ENCODE data around the gene THAP10. TPM values are rescaled to one million over a fixed set of nuclear protein-coding genes. Genes with fewer than 3 reads are reported as not detected.

The THAP10 gene
- total RNA-seq, 6 experiments from 2014 or later: 0.83 to 2.8 (median 1.4) TPM

- ATAC-seq (peak; percentile 65 to 79 (median 74)), DNase-seq (peak in 2 of 3 donors; percentile 57 to 59)
- Histone ChIP-seq H3K27ac (peak within 1 kb of the TSS in 2 of 3 donors; percentile 29 to 39), H3K36me3 (no peaks in the 10 kb centered on the region), H3K9me3 (no peaks in the 10 kb centered on the region), H3K27me3 (no peaks in the 10 kb centered on the region), H3K4me3 (peak within 1 kb of the TSS; percentile 46 to 67 (median 53)), H3K4me1 (peaks cover 0 to 3% (median 0%) of the 10 kb centered on the region in 4 donors)
- intact Hi-C loops (cut with DNase I): no loop called here
- WGBS (ENCODE audit: insufficient coverage, low coverage, low lambda C conversion rate, missing lambda C conversion rate): 1% methylated on average over 25 of the region's 78 CpGs
- TF ChIP-seq CTCF (IDR thresholded peaks at IDR 0.05) (no peak), POLR2A (IDR thresholded peaks at IDR 0.05) (peak; percentile 64)
Measured at GRCh38 chr15:70853973-70854665, 38.1 kb downstream of the THAP10 start, which contains the start of gene LARP6. Gene LARP6, minus strand, starts transcription at chr15:70854157. Its CDS starts 69 bp downstream, at chr15:70854088.

- no peaks in the 10 kb centered on the region for H3K9me3 ChIP-seq
- intact Hi-C loops (cut with DNase I): no loop called here
- peak overlapping the region; percentile 46 to 67 (median 53) for H3K4me3 ChIP-seq
- DNase-seq: peak in 1 of 3 donors; percentile 21
- H3K27me3 ChIP-seq: no peaks in the 10 kb centered on the region
- H3K36me3 ChIP-seq: no peaks in the 10 kb centered on the region
- ATAC-seq: peak; percentile 8 to 59 (median 38)
- peak overlapping the region in 2 of 3 donors; percentile 29 to 39 for H3K27ac ChIP-seq
- peaks cover 0 to 3% (median 0%) of the 10 kb centered on the region in 4 donors for H3K4me1 ChIP-seq
- no peak for TF ChIP-seq CTCF (IDR thresholded peaks at IDR 0.05)
- no peak for TF ChIP-seq POLR2A (IDR thresholded peaks at IDR 0.05)
- 42% methylated on average over 18 of the region's 54 CpGs for WGBS (ENCODE audit: insufficient coverage, low coverage, low lambda C conversion rate, missing lambda C conversion rate)
Measured at GRCh38 chr15:70853318-70853972, 38.8 kb downstream of the THAP10 start.

- no peak for ATAC-seq
- H3K9me3 ChIP-seq: no peaks in the 10 kb centered on the region
- no peaks in the 10 kb centered on the region for H3K27me3 ChIP-seq
- H3K27ac ChIP-seq: no peak overlapping the region
- intact Hi-C loops (cut with DNase I): no loop called here
- 55% methylated on average over 8 of the region's 11 CpGs for WGBS (ENCODE audit: insufficient coverage, low coverage, low lambda C conversion rate, missing lambda C conversion rate)
- H3K4me3 ChIP-seq: peak overlapping the region in 2 of 3 donors; percentile 53 to 67
- DNase-seq: no peak
- H3K36me3 ChIP-seq: no peaks in the 10 kb centered on the region
- H3K4me1 ChIP-seq: peaks cover 0 to 3% (median 0%) of the 10 kb centered on the region in 4 donors
- TF ChIP-seq POLR2A (IDR thresholded peaks at IDR 0.05) (no peak), CTCF (IDR thresholded peaks at IDR 0.05) (no peak)
Measured at GRCh38 chr15:70852501-70853317, 39.5 kb downstream of the THAP10 start.

- WGBS (ENCODE audit: insufficient coverage, low coverage, low lambda C conversion rate, missing lambda C conversion rate): 90% methylated on average over 3 of the region's 6 CpGs
- H3K4me1 ChIP-seq: peaks cover 0 to 3% (median 0%) of the 10 kb centered on the region in 4 donors
- H3K27ac ChIP-seq: no peak overlapping the region
- TF ChIP-seq CTCF (IDR thresholded peaks at IDR 0.05) (no peak), POLR2A (IDR thresholded peaks at IDR 0.05) (no peak)
- intact Hi-C loops (cut with DNase I): no loop called here
- H3K9me3 ChIP-seq: no peaks in the 10 kb centered on the region
- H3K4me3 ChIP-seq: no peak overlapping the region
- ATAC-seq (no peak), DNase-seq (no peak)
- no peaks in the 10 kb centered on the region for H3K27me3 ChIP-seq
- no peaks in the 10 kb centered on the region for H3K36me3 ChIP-seq
Measured at GRCh38 chr15:70851889-70852288, 40.3 kb downstream of the THAP10 start.
